ENCODE data around the gene RASSF7. TPM values are rescaled to one million over a fixed set of nuclear protein-coding genes. Genes with fewer than 3 reads are reported as not detected.

The RASSF7 gene
- polyA plus RNA-seq, 1 donor from 2014 or later: 37.1 TPM

DNA sequence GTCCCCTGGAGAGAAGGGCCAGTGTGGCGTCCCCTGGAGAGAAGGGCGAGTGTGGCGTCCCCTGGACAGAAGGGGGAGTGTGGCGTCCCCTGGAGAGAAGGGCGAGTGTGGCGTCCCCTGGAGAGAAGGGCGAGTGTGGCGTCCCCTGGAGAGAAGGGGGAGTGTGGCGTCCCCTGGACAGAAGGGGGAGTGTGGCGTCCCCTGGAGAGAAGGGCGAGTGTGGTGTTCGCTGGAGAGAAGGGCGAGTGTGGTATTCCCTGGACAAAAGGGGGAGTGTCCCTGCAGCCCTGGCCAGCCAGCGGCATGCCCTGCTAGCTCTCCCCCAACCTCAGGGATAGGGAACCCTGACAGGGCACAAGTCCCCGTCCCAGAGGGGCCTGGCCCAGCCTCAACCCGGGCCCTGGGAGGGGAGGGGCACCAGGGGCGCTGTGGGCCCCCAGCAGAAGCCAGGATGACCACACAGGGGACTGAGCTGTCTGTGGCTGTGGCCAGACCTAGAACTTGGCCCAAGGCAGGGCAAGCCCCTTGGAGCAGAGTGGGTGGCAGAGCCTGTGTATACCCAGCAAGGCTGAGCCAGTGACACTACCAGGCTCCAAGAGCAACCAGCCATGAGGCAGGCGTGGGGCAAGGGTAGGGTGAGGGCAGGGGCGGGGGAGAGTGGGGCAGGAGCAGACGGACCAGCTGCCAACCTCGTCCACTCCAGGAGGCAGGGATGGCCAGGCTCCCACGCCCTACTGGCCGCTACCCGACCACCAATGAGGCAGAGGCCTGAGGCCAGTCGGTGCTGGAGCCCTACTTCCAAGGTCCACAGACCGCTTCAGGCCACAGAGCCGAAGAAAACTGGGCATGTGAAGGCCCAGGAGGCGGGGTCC lies 29.6 kb upstream of the RASSF7 start:
- peaks cover 8% of the 10 kb centered on the region for H3K79me2 ChIP-seq (replicated peaks; ENCODE audit: insufficient read depth, low read length)
- no peak overlapping the region for H3K9ac ChIP-seq (ENCODE audit: low read length)
- H3K27ac ChIP-seq (ENCODE audit: low read length): no peak overlapping the region
- H3K4me3 ChIP-seq (ENCODE audit: low read length): no peak overlapping the region
- H3K4me2 ChIP-seq (ENCODE audit: low read length): no peak overlapping the region
- no peaks in the 10 kb centered on the region for H3K9me2 ChIP-seq (ENCODE audit: insufficient read depth, low read length)
- H3K9me3 ChIP-seq (ENCODE audit: low read length): no peaks in the 10 kb centered on the region
- H4K20me1 ChIP-seq (ENCODE audit: insufficient read depth): no peaks in the 10 kb centered on the region
- H3F3A ChIP-seq (ENCODE audit: insufficient read depth, low read length, poor library complexity, severe bottlenecking): no peaks in the 10 kb centered on the region
- H3K36me3 ChIP-seq (ENCODE audit: insufficient read depth, low read length): no peaks in the 10 kb centered on the region
- TF ChIP-seq RAD21 (conservative IDR thresholded peaks at IDR 0.05) (no peak), EP300 (conservative IDR thresholded peaks at IDR 0.05; ENCODE audit: poor library complexity, severe bottlenecking) (no peak), TAF1 (IDR thresholded peaks at IDR 0.05; ENCODE audit: low read depth) (no peak), MXI1 (conservative IDR thresholded peaks at IDR 0.05; ENCODE audit: poor library complexity, severe bottlenecking) (no peak), SMC3 (conservative IDR thresholded peaks at IDR 0.05; ENCODE audit: poor library complexity) (no peak), POLR2AphosphoS5 (IDR thresholded peaks at IDR 0.05) (no peak), EZH2 (IDR thresholded peaks at IDR 0.05; ENCODE audit: borderline replicate concordance, insufficient read depth, low read length, poor library complexity, severe bottlenecking) (no peak)
- TF ChIP-seq, protein P1, sequence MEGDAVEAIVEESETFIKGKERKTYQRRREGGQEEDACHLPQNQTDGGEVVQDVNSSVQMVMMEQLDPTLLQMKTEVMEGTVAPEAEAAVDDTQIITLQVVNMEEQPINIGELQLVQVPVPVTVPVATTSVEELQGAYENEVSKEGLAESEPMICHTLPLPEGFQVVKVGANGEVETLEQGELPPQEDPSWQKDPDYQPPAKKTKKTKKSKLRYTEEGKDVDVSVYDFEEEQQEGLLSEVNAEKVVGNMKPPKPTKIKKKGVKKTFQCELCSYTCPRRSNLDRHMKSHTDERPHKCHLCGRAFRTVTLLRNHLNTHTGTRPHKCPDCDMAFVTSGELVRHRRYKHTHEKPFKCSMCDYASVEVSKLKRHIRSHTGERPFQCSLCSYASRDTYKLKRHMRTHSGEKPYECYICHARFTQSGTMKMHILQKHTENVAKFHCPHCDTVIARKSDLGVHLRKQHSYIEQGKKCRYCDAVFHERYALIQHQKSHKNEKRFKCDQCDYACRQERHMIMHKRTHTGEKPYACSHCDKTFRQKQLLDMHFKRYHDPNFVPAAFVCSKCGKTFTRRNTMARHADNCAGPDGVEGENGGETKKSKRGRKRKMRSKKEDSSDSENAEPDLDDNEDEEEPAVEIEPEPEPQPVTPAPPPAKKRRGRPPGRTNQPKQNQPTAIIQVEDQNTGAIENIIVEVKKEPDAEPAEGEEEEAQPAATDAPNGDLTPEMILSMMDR (IDR thresholded peaks at IDR 0.05; ENCODE audit: poor library complexity, severe bottlenecking): no peak
- TF ChIP-seq, protein P2, sequence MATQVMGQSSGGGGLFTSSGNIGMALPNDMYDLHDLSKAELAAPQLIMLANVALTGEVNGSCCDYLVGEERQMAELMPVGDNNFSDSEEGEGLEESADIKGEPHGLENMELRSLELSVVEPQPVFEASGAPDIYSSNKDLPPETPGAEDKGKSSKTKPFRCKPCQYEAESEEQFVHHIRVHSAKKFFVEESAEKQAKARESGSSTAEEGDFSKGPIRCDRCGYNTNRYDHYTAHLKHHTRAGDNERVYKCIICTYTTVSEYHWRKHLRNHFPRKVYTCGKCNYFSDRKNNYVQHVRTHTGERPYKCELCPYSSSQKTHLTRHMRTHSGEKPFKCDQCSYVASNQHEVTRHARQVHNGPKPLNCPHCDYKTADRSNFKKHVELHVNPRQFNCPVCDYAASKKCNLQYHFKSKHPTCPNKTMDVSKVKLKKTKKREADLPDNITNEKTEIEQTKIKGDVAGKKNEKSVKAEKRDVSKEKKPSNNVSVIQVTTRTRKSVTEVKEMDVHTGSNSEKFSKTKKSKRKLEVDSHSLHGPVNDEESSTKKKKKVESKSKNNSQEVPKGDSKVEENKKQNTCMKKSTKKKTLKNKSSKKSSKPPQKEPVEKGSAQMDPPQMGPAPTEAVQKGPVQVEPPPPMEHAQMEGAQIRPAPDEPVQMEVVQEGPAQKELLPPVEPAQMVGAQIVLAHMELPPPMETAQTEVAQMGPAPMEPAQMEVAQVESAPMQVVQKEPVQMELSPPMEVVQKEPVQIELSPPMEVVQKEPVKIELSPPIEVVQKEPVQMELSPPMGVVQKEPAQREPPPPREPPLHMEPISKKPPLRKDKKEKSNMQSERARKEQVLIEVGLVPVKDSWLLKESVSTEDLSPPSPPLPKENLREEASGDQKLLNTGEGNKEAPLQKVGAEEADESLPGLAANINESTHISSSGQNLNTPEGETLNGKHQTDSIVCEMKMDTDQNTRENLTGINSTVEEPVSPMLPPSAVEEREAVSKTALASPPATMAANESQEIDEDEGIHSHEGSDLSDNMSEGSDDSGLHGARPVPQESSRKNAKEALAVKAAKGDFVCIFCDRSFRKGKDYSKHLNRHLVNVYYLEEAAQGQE (IDR thresholded peaks at IDR 0.05; ENCODE audit: borderline replicate concordance): no peak
- no peak overlapping the region for H2AFZ ChIP-seq (ENCODE audit: low read depth, low read length)
- H3K27me3 ChIP-seq (ENCODE audit: insufficient read depth, low read depth, low read length): no peaks in the 10 kb centered on the region

DNA sequence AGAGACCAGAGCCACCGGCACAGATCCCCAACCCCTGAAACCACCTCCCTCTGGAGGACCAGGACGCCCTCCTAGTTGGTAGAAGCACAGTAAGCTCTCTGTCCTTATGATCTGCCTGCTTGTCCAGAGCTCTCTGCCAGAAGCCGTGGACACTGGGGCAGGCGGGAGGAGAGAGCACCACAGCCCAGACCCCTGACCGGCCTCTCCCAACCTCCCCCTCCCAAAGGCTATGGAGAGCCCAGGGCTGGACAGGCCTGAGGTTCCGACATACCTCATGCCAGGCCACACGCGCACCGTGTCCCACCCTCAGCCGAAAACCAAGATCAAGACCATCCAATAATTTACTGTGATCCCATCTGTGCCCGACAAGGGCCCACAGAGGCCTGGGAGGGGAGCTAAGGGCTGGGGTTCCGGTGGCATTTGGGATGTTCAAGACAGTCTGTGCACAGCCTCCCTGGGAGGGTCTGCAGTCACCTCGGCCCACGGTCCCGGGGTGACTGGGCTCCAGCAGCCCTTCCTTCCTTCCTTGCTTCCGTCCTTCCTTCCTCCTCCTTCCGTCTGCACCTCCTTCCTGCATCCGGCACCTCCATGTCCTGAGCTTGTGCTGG lies 28.7 kb upstream of the RASSF7 start:
- Histone ChIP-seq H3K9me3 (ENCODE audit: low read length) (no peaks in the 10 kb centered on the region), H3K27me3 (ENCODE audit: insufficient read depth, low read depth, low read length) (no peaks in the 10 kb centered on the region), H3K9me2 (ENCODE audit: insufficient read depth, low read length) (no peaks in the 10 kb centered on the region), H2AFZ (ENCODE audit: low read depth, low read length) (no peak overlapping the region), H3K36me3 (ENCODE audit: insufficient read depth, low read length) (no peaks in the 10 kb centered on the region), H3K4me3 (ENCODE audit: low read length) (no peak overlapping the region), H4K20me1 (ENCODE audit: insufficient read depth) (no peaks in the 10 kb centered on the region), H3K9ac (ENCODE audit: low read length) (no peak overlapping the region), H3K79me2 (replicated peaks; ENCODE audit: insufficient read depth, low read length) (peaks cover 8% of the 10 kb centered on the region), H3F3A (ENCODE audit: insufficient read depth, low read length, poor library complexity, severe bottlenecking) (no peaks in the 10 kb centered on the region), H3K27ac (ENCODE audit: low read length) (no peak overlapping the region), H3K4me2 (ENCODE audit: low read length) (no peak overlapping the region)
- TF ChIP-seq, protein P1 (IDR thresholded peaks at IDR 0.05; ENCODE audit: poor library complexity, severe bottlenecking): no peak
